ENCODE data around the gene C2CD4D.
"Not testable (repeated sequence)": the region's sequence is repeated elsewhere in the genome, so short reads cannot be mapped to it uniquely, and the experiment has no call there.

Gene C2CD4D

GRCh38 chr1:151839457-151840403 is at the start of gene C2CD4D:
Gene C2CD4D (minus strand): TSS chr1:151839820. CDS start chr1:151838989, 831 bp downstream.
- DNase-seq (ENCODE audit: low read depth): peak; percentile 25
- peak within 1 kb of the TSS; percentile 39 for H3K4me3 ChIP-seq (ENCODE audit: low read depth, low read length)
- TF ChIP-seq CTCF (conservative IDR thresholded peaks at IDR 0.05; ENCODE audit: low read depth, low read length): no peak

GRCh38 chr1:151888972-151889570 is 49.5 kb upstream of the C2CD4D start:
- peak; percentile 49 for TF ChIP-seq CTCF (conservative IDR thresholded peaks at IDR 0.05; ENCODE audit: low read depth, low read length)
- no peak overlapping the region for H3K4me3 ChIP-seq (ENCODE audit: low read depth, low read length)
- DNase-seq (ENCODE audit: low read depth): peak; percentile 41

GRCh38 chr1:151887028-151887427 is 47.4 kb upstream of the C2CD4D start:
- TF ChIP-seq CTCF (conservative IDR thresholded peaks at IDR 0.05; ENCODE audit: low read depth, low read length): no peak
- DNase-seq (ENCODE audit: low read depth): peak; percentile 53
- no peak overlapping the region for H3K4me3 ChIP-seq (ENCODE audit: low read depth, low read length)

- DNase-seq (ENCODE audit: low read depth): no peak
- no peak for TF ChIP-seq CTCF (conservative IDR thresholded peaks at IDR 0.05; ENCODE audit: low read depth, low read length)
- H3K4me3 ChIP-seq (ENCODE audit: low read depth, low read length): no peak overlapping the region
Measured at GRCh38 chr1:151885479-151885878, 45.9 kb upstream of the C2CD4D start.

GRCh38 chr1:151884879-151885278 is 45.3 kb upstream of the C2CD4D start:
- H3K4me3 ChIP-seq (ENCODE audit: low read depth, low read length); DNase-seq (ENCODE audit: low read depth): not testable (repeated sequence)

GRCh38 chr1:151884445-151884844 is 44.8 kb upstream of the C2CD4D start:
- not testable (repeated sequence) for H3K4me3 ChIP-seq (ENCODE audit: low read depth, low read length); DNase-seq (ENCODE audit: low read depth)

GRCh38 chr1:151883898-151884297 is 44.3 kb upstream of the C2CD4D start:
- H3K4me3 ChIP-seq (ENCODE audit: low read depth, low read length); DNase-seq (ENCODE audit: low read depth): not testable (repeated sequence)

GRCh38 chr1:151882918-151883317 is 43.3 kb upstream of the C2CD4D start:
- not testable (repeated sequence) for H3K4me3 ChIP-seq (ENCODE audit: low read depth, low read length); DNase-seq (ENCODE audit: low read depth)

GRCh38 chr1:151882466-151882865 is 42.8 kb upstream of the C2CD4D start:
- H3K4me3 ChIP-seq (ENCODE audit: low read depth, low read length): no peak overlapping the region
- DNase-seq (ENCODE audit: low read depth): no peak
- TF ChIP-seq CTCF (conservative IDR thresholded peaks at IDR 0.05; ENCODE audit: low read depth, low read length): no peak

Measured in choroid plexus epithelial cell (primary cell).